HL-60/S4 (cell line): Measurements from ENCODE around the gene ADGRD2.

Experiments used
- in situ Hi-C: fragments of 300-500 bp; cut with MboI; formaldehyde crosslinking; loops from 2 replicates; pipeline ENCODE4 v1.14.3; 2022; ENCODE audit warnings: low sequenced_read_pairs

ADGRD2 gene

GRCh38 chr9:124495126-124496074 lies 45.1 kb downstream of the ADGRD2 start:
- in situ Hi-C loops = no loop called here

GRCh38 chr9:124496075-124496449 lies 45.8 kb downstream of the ADGRD2 start:
- in situ Hi-C loops = no loop called here

- in situ Hi-C loops = no loop called here
Observed at GRCh38 chr9:124496463-124496862, 46.2 kb downstream of the ADGRD2 start.

- in situ Hi-C loops = no loop called here
Observed at GRCh38 chr9:124497441-124497840, 47.2 kb downstream of the ADGRD2 start.

- in situ Hi-C loops = no loop called here
Observed at GRCh38 chr9:124498040-124498439, 47.8 kb downstream of the ADGRD2 start.

GRCh38 chr9:124498499-124499146 lies 48.4 kb downstream of the ADGRD2 start:
- in situ Hi-C loops = no loop called here

GRCh38 chr9:124499216-124499615 lies 49.0 kb downstream of the ADGRD2 start:
- in situ Hi-C loops = no loop called here

GRCh38 chr9:124500028-124500795 lies 50.0 kb downstream of the ADGRD2 start:
- in situ Hi-C loops = no loop called here

- in situ Hi-C loops = no loop called here
Observed at GRCh38 chr9:124500796-124501611, 50.8 kb downstream of the ADGRD2 start.

GRCh38 chr9:124501771-124502320 lies 51.6 kb downstream of the ADGRD2 start:
- in situ Hi-C loops = no loop called here

- in situ Hi-C loops = no loop called here
Observed at GRCh38 chr9:124502711-124503702, 52.8 kb downstream of the ADGRD2 start.

- in situ Hi-C loops = no loop called here
Observed at GRCh38 chr9:124503713-124504529, 53.7 kb downstream of the ADGRD2 start.

GRCh38 chr9:124504530-124505005 lies 54.3 kb downstream of the ADGRD2 start:
- in situ Hi-C loops = no loop called here

GRCh38 chr9:124505006-124505900 lies 55.0 kb downstream of the ADGRD2 start:
- in situ Hi-C loops = no loop called here

GRCh38 chr9:124505901-124506346 lies 55.7 kb downstream of the ADGRD2 start:
- in situ Hi-C loops = no loop called here

GRCh38 chr9:124506433-124506832 lies 56.2 kb downstream of the ADGRD2 start:
- in situ Hi-C loops = no loop called here
